ENCODE results near the gene LDAH.

GRCh38 chr2:20672201-20672951 is 150.5 kb downstream of the LDAH start:
- TF ChIP-seq CTCF (IDR thresholded peaks at IDR 0.05) (no peak), EZH2 (IDR thresholded peaks at IDR 0.05; ENCODE audit: borderline replicate concordance, insufficient read depth, low read depth, low read length, poor library complexity, severe bottlenecking) (no peak)
